Measurements from ENCODE around the gene AZI2.

GRCh38 chr3:28292622-28293021 is 56.0 kb downstream of the AZI2 start:
- TF ChIP-seq ZNF274 (IDR thresholded peaks at IDR 0.05; ENCODE audit: low read depth, low read length) (no peak), SUZ12 (IDR thresholded peaks at IDR 0.05; ENCODE audit: extremely low read depth, insufficient read depth, insufficient read length) (no peak)

All from NT2/D1 (cell line).